ENCODE results near the gene HACD4.
"Not testable (repeated sequence)": the region's sequence is repeated elsewhere in the genome, so short reads cannot be mapped to it uniquely, and the experiment has no call there.

Gene HACD4

GRCh38 chr9:20973246-20973947, 58.0 kb downstream of the HACD4 start:
- DNase-seq: not testable (repeated sequence)

DNA sequence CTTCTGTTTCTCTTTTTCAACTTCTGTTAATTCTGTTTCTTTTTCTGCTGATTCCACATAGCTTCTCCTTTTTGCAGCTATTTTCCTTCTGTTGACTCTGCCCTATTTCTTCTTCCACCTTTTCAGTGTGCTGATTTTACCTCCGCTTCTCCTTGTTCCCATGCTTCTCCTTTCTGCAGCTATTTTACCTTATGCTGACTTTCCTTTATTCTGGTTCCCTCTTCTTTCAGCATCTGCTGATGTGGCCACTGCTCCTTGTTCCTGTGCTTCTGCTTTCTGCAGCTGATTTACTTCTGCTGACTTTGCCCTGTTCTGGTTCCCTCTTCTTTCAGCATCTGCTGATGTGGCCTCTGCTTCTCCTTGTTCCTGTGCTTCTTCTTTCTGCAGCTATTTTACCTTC, 58.8 kb downstream of the HACD4 start:
- H3K4me3 Mint-ChIP-seq: no peak overlapping the region
- peaks cover 33% of the 10 kb centered on the region for H3K9me3 Mint-ChIP-seq
- H3K36me3 Mint-ChIP-seq (ENCODE audit: low read depth): peaks cover 61% of the 10 kb centered on the region
- no peak for DNase-seq
- no peaks in the 10 kb centered on the region for H3K4me1 Mint-ChIP-seq
- H3K27me3 Mint-ChIP-seq (ENCODE audit: low read depth, poor library complexity): no peaks in the 10 kb centered on the region
- no peak overlapping the region for H3K27ac Mint-ChIP-seq
- TF ChIP-seq, protein P1, sequence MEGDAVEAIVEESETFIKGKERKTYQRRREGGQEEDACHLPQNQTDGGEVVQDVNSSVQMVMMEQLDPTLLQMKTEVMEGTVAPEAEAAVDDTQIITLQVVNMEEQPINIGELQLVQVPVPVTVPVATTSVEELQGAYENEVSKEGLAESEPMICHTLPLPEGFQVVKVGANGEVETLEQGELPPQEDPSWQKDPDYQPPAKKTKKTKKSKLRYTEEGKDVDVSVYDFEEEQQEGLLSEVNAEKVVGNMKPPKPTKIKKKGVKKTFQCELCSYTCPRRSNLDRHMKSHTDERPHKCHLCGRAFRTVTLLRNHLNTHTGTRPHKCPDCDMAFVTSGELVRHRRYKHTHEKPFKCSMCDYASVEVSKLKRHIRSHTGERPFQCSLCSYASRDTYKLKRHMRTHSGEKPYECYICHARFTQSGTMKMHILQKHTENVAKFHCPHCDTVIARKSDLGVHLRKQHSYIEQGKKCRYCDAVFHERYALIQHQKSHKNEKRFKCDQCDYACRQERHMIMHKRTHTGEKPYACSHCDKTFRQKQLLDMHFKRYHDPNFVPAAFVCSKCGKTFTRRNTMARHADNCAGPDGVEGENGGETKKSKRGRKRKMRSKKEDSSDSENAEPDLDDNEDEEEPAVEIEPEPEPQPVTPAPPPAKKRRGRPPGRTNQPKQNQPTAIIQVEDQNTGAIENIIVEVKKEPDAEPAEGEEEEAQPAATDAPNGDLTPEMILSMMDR (IDR thresholded peaks at IDR 0.05): no peak

More at GRCh38 chr9:20973246-20973947, 58.0 kb downstream of the HACD4 start:
- peaks cover 27% of the 10 kb centered on the region for H3K9me3 Mint-ChIP-seq
- H3K36me3 Mint-ChIP-seq (ENCODE audit: low read depth): peaks cover 60% of the 10 kb centered on the region
- not testable (repeated sequence) for H3K27me3 Mint-ChIP-seq (ENCODE audit: low read depth, poor library complexity); H3K4me3 Mint-ChIP-seq; H3K27ac Mint-ChIP-seq; H3K4me1 Mint-ChIP-seq

DNA sequence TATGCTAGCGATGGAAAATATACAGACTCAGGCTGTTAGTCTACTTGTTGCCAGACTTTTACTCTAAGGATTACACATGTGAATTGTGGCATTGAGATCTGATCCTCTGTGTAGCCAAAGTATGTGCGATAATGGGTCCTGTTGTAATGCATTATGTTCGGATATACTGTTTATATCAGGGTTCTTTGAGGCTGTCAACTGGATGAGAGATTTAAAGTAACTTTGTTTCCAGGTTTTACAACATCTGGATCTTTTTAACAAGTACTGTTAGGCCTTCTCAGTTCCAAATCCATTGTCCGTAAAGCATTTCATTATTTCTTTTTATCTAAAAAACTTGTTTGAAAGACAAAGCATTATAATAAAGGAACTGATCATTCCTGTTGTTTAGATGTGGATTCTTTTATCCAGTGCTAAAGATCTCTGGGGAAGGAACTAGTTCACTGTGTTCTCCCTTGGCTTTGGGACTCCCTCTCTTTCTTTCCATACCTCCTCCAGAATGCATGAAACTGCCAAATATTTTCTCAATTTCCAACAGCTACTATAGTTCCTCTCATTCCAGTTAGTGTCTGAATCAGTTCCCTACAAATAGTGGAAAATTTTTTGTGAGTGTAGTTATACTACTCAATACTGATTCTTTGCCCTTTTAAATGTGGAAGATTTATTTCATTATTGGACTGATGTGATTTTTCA, 68.8 kb downstream of the HACD4 start:
- Mint-ChIP-seq H3K27ac (no peak overlapping the region), H3K4me3 (no peak overlapping the region), H3K27me3 (ENCODE audit: low read depth, poor library complexity) (no peaks in the 10 kb centered on the region), H3K9me3 (peaks cover 5% of the 10 kb centered on the region), H3K36me3 (ENCODE audit: low read depth) (peaks cover 66% of the 10 kb centered on the region), H3K4me1 (no peaks in the 10 kb centered on the region)
- TF ChIP-seq, protein P1 (IDR thresholded peaks at IDR 0.05): no peak
- no peak for DNase-seq

- H3K27me3 Mint-ChIP-seq (ENCODE audit: low read depth, poor library complexity): peaks cover 2% of the 10 kb centered on the region
- TF ChIP-seq, protein P1 (IDR thresholded peaks at IDR 0.05): no peak
- peaks cover 43% of the 10 kb centered on the region for H3K36me3 Mint-ChIP-seq (ENCODE audit: low read depth)
- H3K4me1 Mint-ChIP-seq: peaks cover 15% of the 10 kb centered on the region
- no peak overlapping the region for H3K4me3 Mint-ChIP-seq
- DNase-seq: no peak
- no peaks in the 10 kb centered on the region for H3K9me3 Mint-ChIP-seq
- H3K27ac Mint-ChIP-seq: no peak overlapping the region
Observed at GRCh38 chr9:20950707-20951106, 80.7 kb downstream of the HACD4 start.
